Cardiac muscle cell (in vitro differentiated cells and primary cell): ENCODE data around the gene DNAH11. TPM values are rescaled to one million over a fixed set of nuclear protein-coding genes. Genes with fewer than 3 reads are reported as not detected.

Source experiments
- DNase-seq, 2 donors: peaks; one replicate each; pipeline versions ENCODE4 v3.0.0 to v3.0.0-alpha.2; 2010 to 2017; ENCODE audit warnings: low read depth in 1 of 2, low spot score in 1 of 2
- H3K27ac ChIP-seq: fragments of 200-600 bp; sonication (generic); 2 replicates; pipeline ENCODE4 v1.5.1; 2016
- H3K27me3 ChIP-seq: fragments of 200-600 bp; sonication (generic); 2 replicates; pipeline ENCODE4 v1.6.0; 2016; ENCODE audit warnings: control low read depth
- H3K36me3 ChIP-seq: fragments of 200-600 bp; sonication (generic); 2 replicates; pipeline ENCODE4 v1.5.1; 2016; ENCODE audit warnings: control low read depth
- H3K4me1 ChIP-seq: fragments of 200-600 bp; sonication (generic); 2 replicates; pipeline ENCODE4 v1.8.1; 2017; ENCODE audit warnings: low read depth, mild to moderate bottlenecking, mixed run types
- H3K4me3 ChIP-seq: fragments of 200-600 bp; sonication (generic); 2 replicates; pipeline ENCODE4 v1.5.1; 2016; ENCODE audit warnings: mild to moderate bottlenecking
- H3K9me3 ChIP-seq: fragments of 200-600 bp; sonication (generic); 2 replicates; pipeline ENCODE4 v1.5.1; 2017; ENCODE audit warnings: low read depth, mild to moderate bottlenecking, control low read depth
- polyA plus RNA-seq: library from polyadenylated mRNA; unstranded; fragments of >200 nt; fragmentation: Nextera tagmentation; extraction: Ambion mirVana; gene quantifications from 2 replicates; pipeline ENCODE4 v1.2.1, GENCODE V29; 2016
- total RNA-seq: library from RNA; depleted of rRNA; stranded (reverse); fragments of >200 nt; gene quantifications from 2 replicates; pipeline ENCODE4 v1.2.3, GENCODE V29; 2016
- TF ChIP-seq, protein P1 (sequence below): IDR thresholded peaks from 2 replicates; pipeline ENCODE4 v1.5.1; 2012; ENCODE audit warnings: low read depth, mild to moderate bottlenecking, low read length

The DNAH11 gene
- total and polyA plus RNA-seq, 2 experiments from 2014 or later: 0.60 to 1.9 TPM

DNA sequence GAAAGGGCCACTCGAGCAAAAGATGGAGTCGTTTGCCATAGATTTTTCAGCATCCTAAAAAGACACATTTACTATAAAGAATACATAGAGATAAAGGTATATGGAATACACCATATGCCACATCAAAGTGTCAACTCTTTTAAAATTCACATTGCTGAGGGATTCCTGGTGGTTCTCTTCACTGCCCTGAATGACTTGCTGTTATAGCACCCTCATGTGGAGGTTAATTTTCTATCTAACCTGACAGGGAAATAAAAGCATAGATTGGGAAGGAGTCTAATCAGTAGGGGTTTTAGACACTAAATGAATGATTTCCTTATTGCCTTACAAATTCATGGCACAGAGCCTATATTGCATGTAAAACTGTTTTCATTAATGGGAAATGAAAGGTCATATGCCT is 25.9 kb downstream of the DNAH11 start:
- Histone ChIP-seq H3K27ac (no peak overlapping the region), H3K4me1 (no peaks in the 10 kb centered on the region), H3K9me3 (no peaks in the 10 kb centered on the region), H3K4me3 (no peak overlapping the region), H3K27me3 (no peaks in the 10 kb centered on the region), H3K36me3 (no peaks in the 10 kb centered on the region)
- DNase-seq: peak; percentile 4 to 22
- TF ChIP-seq, protein P1, sequence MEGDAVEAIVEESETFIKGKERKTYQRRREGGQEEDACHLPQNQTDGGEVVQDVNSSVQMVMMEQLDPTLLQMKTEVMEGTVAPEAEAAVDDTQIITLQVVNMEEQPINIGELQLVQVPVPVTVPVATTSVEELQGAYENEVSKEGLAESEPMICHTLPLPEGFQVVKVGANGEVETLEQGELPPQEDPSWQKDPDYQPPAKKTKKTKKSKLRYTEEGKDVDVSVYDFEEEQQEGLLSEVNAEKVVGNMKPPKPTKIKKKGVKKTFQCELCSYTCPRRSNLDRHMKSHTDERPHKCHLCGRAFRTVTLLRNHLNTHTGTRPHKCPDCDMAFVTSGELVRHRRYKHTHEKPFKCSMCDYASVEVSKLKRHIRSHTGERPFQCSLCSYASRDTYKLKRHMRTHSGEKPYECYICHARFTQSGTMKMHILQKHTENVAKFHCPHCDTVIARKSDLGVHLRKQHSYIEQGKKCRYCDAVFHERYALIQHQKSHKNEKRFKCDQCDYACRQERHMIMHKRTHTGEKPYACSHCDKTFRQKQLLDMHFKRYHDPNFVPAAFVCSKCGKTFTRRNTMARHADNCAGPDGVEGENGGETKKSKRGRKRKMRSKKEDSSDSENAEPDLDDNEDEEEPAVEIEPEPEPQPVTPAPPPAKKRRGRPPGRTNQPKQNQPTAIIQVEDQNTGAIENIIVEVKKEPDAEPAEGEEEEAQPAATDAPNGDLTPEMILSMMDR: no peak

DNA sequence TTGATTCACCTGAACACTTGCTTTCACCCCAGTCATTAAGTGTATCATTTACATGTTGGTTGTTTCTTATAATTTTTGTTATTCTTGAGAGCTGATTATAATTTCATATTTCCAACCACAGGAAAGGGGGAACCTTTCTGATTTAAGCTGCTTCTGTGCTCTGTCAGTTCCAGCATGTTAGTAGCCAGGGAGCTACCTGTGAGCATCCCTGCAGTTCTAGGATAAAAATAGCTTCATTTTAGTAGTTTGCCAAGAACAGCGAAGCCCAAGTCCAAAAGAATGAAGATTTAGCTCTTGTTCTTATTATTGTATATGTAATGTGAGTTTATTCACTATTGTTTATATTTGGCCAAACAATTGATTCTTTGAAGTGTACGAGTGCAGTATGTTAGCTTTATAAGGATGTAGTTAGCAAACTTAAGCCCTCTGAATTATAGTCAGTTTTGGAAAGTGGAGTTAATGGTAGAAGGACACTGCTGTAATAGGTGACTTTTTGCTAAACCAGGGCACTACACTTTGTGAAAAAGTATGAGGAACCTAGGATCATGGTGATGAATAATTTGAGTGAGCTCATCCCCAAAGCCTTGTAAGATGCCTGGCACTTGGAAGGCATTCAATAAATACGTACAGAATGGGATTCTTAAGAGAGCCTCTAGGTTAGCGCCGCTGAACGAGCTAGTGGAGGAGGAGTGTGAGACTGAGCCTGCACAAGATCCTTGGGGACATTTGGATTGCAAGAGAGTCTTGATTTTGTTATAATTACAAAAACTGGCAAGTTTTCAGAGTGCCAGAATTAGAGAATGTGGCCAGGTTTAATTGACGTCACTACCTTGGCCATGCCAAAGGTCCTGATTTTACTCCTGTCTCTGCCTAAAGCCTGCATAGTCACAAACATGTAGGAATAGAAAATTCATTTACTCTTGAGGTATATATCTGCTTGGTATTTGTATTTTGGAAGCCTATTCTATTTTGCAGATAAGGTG is 29.8 kb downstream of the DNAH11 start:
- TF ChIP-seq, protein P1: no peak
- Histone ChIP-seq H3K9me3 (no peaks in the 10 kb centered on the region), H3K36me3 (no peaks in the 10 kb centered on the region), H3K4me3 (no peak overlapping the region), H3K27ac (no peak overlapping the region), H3K27me3 (no peaks in the 10 kb centered on the region), H3K4me1 (no peaks in the 10 kb centered on the region)
- DNase-seq: no peak

DNA sequence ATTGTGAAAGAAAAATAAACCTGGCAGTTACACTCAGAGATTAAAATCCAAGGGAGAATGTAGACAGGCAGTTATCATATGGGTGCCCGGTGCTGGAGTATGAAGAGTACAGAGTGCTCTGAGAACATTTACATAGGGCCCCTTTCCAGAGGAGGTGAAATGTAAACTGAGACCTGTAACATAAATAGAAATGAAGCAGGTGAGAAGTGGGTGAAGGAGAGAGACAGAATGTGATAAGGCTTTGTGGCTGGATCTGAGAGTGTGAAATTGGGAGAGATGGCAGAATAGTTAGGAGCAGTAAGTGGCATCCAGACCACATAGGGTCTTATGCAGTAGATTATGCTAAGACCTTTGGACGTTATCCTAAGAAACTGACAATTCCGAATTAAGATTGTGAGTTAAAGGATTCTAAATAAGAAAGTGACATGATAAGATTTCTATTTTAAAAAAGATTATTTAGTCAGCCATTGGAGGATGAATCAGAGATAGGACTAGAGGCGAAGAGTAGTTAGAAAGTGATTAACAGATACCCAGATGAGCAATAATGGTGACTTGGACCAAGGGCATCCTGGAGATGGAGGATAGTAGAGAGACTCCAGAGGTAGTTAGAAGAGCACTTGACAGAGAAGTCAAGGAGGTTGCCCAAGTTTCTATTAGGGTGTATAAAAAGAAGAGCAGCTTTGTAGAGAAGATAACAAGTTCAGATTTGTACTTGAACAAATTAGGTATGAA is 36.7 kb downstream of the DNAH11 start:
- Histone ChIP-seq H3K4me1 (no peaks in the 10 kb centered on the region), H3K4me3 (no peak overlapping the region), H3K36me3 (no peaks in the 10 kb centered on the region), H3K27me3 (no peaks in the 10 kb centered on the region), H3K9me3 (no peaks in the 10 kb centered on the region), H3K27ac (no peak overlapping the region)
- TF ChIP-seq, protein P1: no peak
- no peak for DNase-seq

DNA sequence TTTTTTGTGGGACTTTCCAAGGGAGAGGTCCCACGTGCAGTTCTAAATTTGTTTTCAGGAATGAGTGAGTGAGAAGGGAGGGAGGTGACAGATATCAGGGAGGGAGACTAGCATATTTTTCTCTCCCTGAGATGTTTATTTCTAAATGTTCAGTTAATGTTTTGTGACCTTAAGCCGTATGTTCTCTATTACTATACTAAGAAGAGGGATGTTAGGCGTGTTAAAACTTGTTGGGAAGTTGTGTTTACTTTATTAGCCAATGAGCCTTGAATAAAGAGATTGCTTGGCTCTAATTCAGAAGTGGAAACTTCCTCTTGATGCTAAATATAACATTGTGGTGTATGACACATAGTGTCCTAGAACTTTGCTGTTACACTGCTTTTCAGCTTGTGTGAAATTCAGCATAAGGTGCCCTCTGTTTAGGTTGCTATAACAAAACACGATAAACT is 37.3 kb downstream of the DNAH11 start:
- no peak overlapping the region for H3K4me3 ChIP-seq
- no peaks in the 10 kb centered on the region for H3K9me3 ChIP-seq
- DNase-seq: peak in 1 of 2 donors; percentile 42
- H3K36me3 ChIP-seq: no peaks in the 10 kb centered on the region
- H3K27ac ChIP-seq: no peak overlapping the region
- no peaks in the 10 kb centered on the region for H3K27me3 ChIP-seq
- TF ChIP-seq, protein P1: no peak
- H3K4me1 ChIP-seq: no peaks in the 10 kb centered on the region

DNA sequence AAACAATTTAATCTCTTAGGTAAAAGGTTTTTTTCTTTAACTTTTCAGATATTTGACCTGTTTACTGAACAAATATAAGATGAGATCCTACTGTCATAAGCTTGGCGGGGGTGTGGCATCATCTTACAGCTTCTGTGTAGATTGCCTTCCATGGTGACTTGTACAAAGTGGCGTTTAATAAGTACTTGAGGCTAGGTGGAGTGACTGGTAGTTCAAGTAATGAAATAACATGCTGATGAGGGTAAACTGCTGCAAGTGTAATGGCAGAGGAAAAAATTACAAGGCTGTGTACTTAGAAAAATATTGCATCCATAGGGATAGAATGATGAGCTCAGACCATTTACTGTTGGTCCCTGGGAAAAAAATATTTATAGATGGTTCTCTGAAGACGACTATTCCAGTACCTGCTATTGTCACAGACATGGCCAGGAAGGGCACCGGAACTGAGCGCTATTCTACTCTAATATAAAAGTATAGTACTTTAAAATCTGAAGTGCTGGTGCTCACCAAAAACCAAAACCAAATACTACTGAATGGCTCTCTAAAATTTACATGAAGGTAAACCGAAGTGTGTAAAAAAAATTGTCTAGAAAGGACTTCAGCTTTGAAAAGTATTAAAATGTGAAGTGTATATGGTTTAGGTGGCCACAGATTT is 42.4 kb downstream of the DNAH11 start:
- H3K4me1 ChIP-seq: no peaks in the 10 kb centered on the region
- no peak overlapping the region for H3K4me3 ChIP-seq
- H3K27ac ChIP-seq: no peak overlapping the region
- no peaks in the 10 kb centered on the region for H3K9me3 ChIP-seq
- no peaks in the 10 kb centered on the region for H3K36me3 ChIP-seq
- DNase-seq: no peak
- H3K27me3 ChIP-seq: no peaks in the 10 kb centered on the region
- TF ChIP-seq, protein P1: no peak
